Measurements from ENCODE around the gene BACE1. TPM values are rescaled to one million over a fixed set of nuclear protein-coding genes. Genes with fewer than 3 reads are reported as not detected.

Gene BACE1
- total and polyA plus RNA-seq, 10 of the 15 experiments (the other 5 are each of a cell fraction or from before 2014, with no cell fraction given), result 0.07 to 1.6 (median 0.32) TPM

Small RNA genes lying within 50 kb of the gene (small RNA-seq; reads per million reads assigned to genes)
- gene RF00564, result not detected

Other genes starting within 250 kb of the BACE1 start
Only the 7 nearest of the 8 such genes appear.
- gene PAFAH1B2, start 172.0 kb downstream of the BACE1 start, total RNA-seq (2014; rRNA removed), result 47.5 and 62.2 TPM in 2 replicates
- gene PAFAH1B2, start 172.0 kb downstream of the BACE1 start, total RNA-seq (2014; rRNA removed; fragmentation: Illumina TruSeq; extraction: Trizol), result 47.8 and 48.3 TPM in 2 replicates
- gene PAFAH1B2, start 172.0 kb downstream of the BACE1 start, total RNA-seq (2021), result 49.3 and 49.6 TPM in 2 replicates
- gene PAFAH1B2, start 172.0 kb downstream of the BACE1 start, polyA plus RNA-seq (2011; rRNA removed), result 32.1 and 36.1 TPM in 2 replicates
- gene PAFAH1B2, start 172.0 kb downstream of the BACE1 start, polyA plus RNA-seq (2014; fragmentation: Illumina TruSeq; extraction: Trizol), result 25.5 and 32.2 TPM in 2 replicates
- 10 to 100 TPM; 17.6 to 64.8 TPM for gene PAFAH1B2, start 172.0 kb downstream of the BACE1 start, polyA plus RNA-seq (2014; fragmentation: Nextera tagmentation; extraction: Ambion mirVana)
- 19.2 and 22.0 TPM in 2 replicates for gene PAFAH1B2, start 172.0 kb downstream of the BACE1 start, polyA plus RNA-seq (2014; rRNA removed)
- gene PAFAH1B2, start 172.0 kb downstream of the BACE1 start, polyA plus RNA-seq (2016; fragmentation: Nextera tagmentation; extraction: Ambion mirVana), result 10 to 100 TPM; 51.1 to 53.2 TPM
- gene SIDT2, start 137.5 kb downstream of the BACE1 start, total RNA-seq (2014; rRNA removed), result 9.1 and 11.6 TPM in 2 replicates
- gene SIDT2, start 137.5 kb downstream of the BACE1 start, total RNA-seq (2014; rRNA removed; fragmentation: Illumina TruSeq; extraction: Trizol), result 8.4 and 9.0 TPM in 2 replicates
- 20.7 and 23.9 TPM in 2 replicates for gene SIDT2, start 137.5 kb downstream of the BACE1 start, total RNA-seq (2021)
- gene SIDT2, start 137.5 kb downstream of the BACE1 start, polyA plus RNA-seq (2011; rRNA removed), result 9.5 and 20.7 TPM in 2 replicates
- gene SIDT2, start 137.5 kb downstream of the BACE1 start, polyA plus RNA-seq (2014; fragmentation: Illumina TruSeq; extraction: Trizol), result 12.7 and 16.3 TPM in 2 replicates
- gene SIDT2, start 137.5 kb downstream of the BACE1 start, polyA plus RNA-seq (2014; fragmentation: Nextera tagmentation; extraction: Ambion mirVana), result 1 to 10 TPM; 4.9 to 5.7 TPM
- 16.5 and 19.3 TPM in 2 replicates for gene SIDT2, start 137.5 kb downstream of the BACE1 start, polyA plus RNA-seq (2014; rRNA removed)
- 1 to 10 TPM; 5.4 to 6.8 TPM for gene SIDT2, start 137.5 kb downstream of the BACE1 start, polyA plus RNA-seq (2016; fragmentation: Nextera tagmentation; extraction: Ambion mirVana)
- gene TAGLN, start 116.9 kb downstream of the BACE1 start, total RNA-seq (2014; rRNA removed), result 1.9 and 2.0 TPM in 2 replicates
- 1.5 and 1.6 TPM in 2 replicates for gene TAGLN, start 116.9 kb downstream of the BACE1 start, total RNA-seq (2014; rRNA removed; fragmentation: Illumina TruSeq; extraction: Trizol)
- gene TAGLN, start 116.9 kb downstream of the BACE1 start, total RNA-seq (2021), result 3.9 and 4.6 TPM in 2 replicates
- 3.5 and 3.9 TPM in 2 replicates for gene TAGLN, start 116.9 kb downstream of the BACE1 start, polyA plus RNA-seq (2011; rRNA removed)
- gene TAGLN, start 116.9 kb downstream of the BACE1 start, polyA plus RNA-seq (2014; fragmentation: Illumina TruSeq; extraction: Trizol), result 1.9 and 4.8 TPM in 2 replicates
- gene TAGLN, start 116.9 kb downstream of the BACE1 start, polyA plus RNA-seq (2014; fragmentation: Nextera tagmentation; extraction: Ambion mirVana), result 1 to 10 TPM in 1 of 2 experiments, under 1 TPM in 1; 0.26 to 1.0 TPM
- gene TAGLN, start 116.9 kb downstream of the BACE1 start, polyA plus RNA-seq (2014; rRNA removed), result 3.6 and 4.0 TPM in 2 replicates
- 1 to 10 TPM in 1 of 2 experiments, under 1 TPM in 1; 0.68 to 1.2 TPM for gene TAGLN, start 116.9 kb downstream of the BACE1 start, polyA plus RNA-seq (2016; fragmentation: Nextera tagmentation; extraction: Ambion mirVana)
- 55.7 and 59.3 TPM in 2 replicates for gene PCSK7, start 84.2 kb downstream of the BACE1 start, total RNA-seq (2014; rRNA removed)
- 38.3 and 42.5 TPM in 2 replicates for gene PCSK7, start 84.2 kb downstream of the BACE1 start, total RNA-seq (2014; rRNA removed; fragmentation: Illumina TruSeq; extraction: Trizol)
- gene PCSK7, start 84.2 kb downstream of the BACE1 start, total RNA-seq (2021), result 69.8 and 81.5 TPM in 2 replicates
- 29.5 and 45.9 TPM in 2 replicates for gene PCSK7, start 84.2 kb downstream of the BACE1 start, polyA plus RNA-seq (2011; rRNA removed)
- gene PCSK7, start 84.2 kb downstream of the BACE1 start, polyA plus RNA-seq (2014; fragmentation: Illumina TruSeq; extraction: Trizol), result 42.5 and 61.2 TPM in 2 replicates
- gene PCSK7, start 84.2 kb downstream of the BACE1 start, polyA plus RNA-seq (2014; fragmentation: Nextera tagmentation; extraction: Ambion mirVana), result 1 to 10 TPM; 5.5 to 5.7 TPM
- gene PCSK7, start 84.2 kb downstream of the BACE1 start, polyA plus RNA-seq (2014; rRNA removed), result 68.0 and 73.0 TPM in 2 replicates
- gene PCSK7, start 84.2 kb downstream of the BACE1 start, polyA plus RNA-seq (2016; fragmentation: Nextera tagmentation; extraction: Ambion mirVana), result 10 to 100 TPM; 51.4 to 51.8 TPM
- gene RNF214, start 83.6 kb downstream of the BACE1 start, total RNA-seq (2014; rRNA removed), result 6.0 and 7.0 TPM in 2 replicates
- 8.2 and 8.3 TPM in 2 replicates for gene RNF214, start 83.6 kb downstream of the BACE1 start, total RNA-seq (2014; rRNA removed; fragmentation: Illumina TruSeq; extraction: Trizol)
- 15.2 and 16.8 TPM in 2 replicates for gene RNF214, start 83.6 kb downstream of the BACE1 start, total RNA-seq (2021)
- gene RNF214, start 83.6 kb downstream of the BACE1 start, polyA plus RNA-seq (2011; rRNA removed), result 10.0 and 12.7 TPM in 2 replicates
- gene RNF214, start 83.6 kb downstream of the BACE1 start, polyA plus RNA-seq (2014; fragmentation: Illumina TruSeq; extraction: Trizol), result 13.8 and 19.9 TPM in 2 replicates
- 1 to 10 TPM; 4.8 to 6.2 TPM for gene RNF214, start 83.6 kb downstream of the BACE1 start, polyA plus RNA-seq (2014; fragmentation: Nextera tagmentation; extraction: Ambion mirVana)
- 8.2 and 11.4 TPM in 2 replicates for gene RNF214, start 83.6 kb downstream of the BACE1 start, polyA plus RNA-seq (2014; rRNA removed)
- 10 to 100 TPM; 12.8 to 15.3 TPM for gene RNF214, start 83.6 kb downstream of the BACE1 start, polyA plus RNA-seq (2016; fragmentation: Nextera tagmentation; extraction: Ambion mirVana)
- 2.6 and 3.1 TPM in 2 replicates for gene BACE1-AS, start 24.9 kb downstream of the BACE1 start, total RNA-seq (2014; rRNA removed)
- 3.0 and 3.3 TPM in 2 replicates for gene BACE1-AS, start 24.9 kb downstream of the BACE1 start, total RNA-seq (2014; rRNA removed; fragmentation: Illumina TruSeq; extraction: Trizol)
- 3.7 and 4.7 TPM in 2 replicates for gene BACE1-AS, start 24.9 kb downstream of the BACE1 start, total RNA-seq (2021)
- 2.5 and 4.1 TPM in 2 replicates for gene BACE1-AS, start 24.9 kb downstream of the BACE1 start, polyA plus RNA-seq (2011; rRNA removed)
- gene BACE1-AS, start 24.9 kb downstream of the BACE1 start, polyA plus RNA-seq (2014; fragmentation: Illumina TruSeq; extraction: Trizol), result 3.6 and 7.0 TPM in 2 replicates
- gene BACE1-AS, start 24.9 kb downstream of the BACE1 start, polyA plus RNA-seq (2014; fragmentation: Nextera tagmentation; extraction: Ambion mirVana), result 1 to 10 TPM; 2.0 to 5.8 TPM
- 1.9 and 2.6 TPM in 2 replicates for gene BACE1-AS, start 24.9 kb downstream of the BACE1 start, polyA plus RNA-seq (2014; rRNA removed)
- 1 to 10 TPM; 6.7 TPM for gene BACE1-AS, start 24.9 kb downstream of the BACE1 start, polyA plus RNA-seq (2016; fragmentation: Nextera tagmentation; extraction: Ambion mirVana)
- 20.7 and 21.4 TPM in 2 replicates for gene CEP164, start 11.6 kb upstream of the BACE1 start, total RNA-seq (2014; rRNA removed)
- 19.1 and 20.6 TPM in 2 replicates for gene CEP164, start 11.6 kb upstream of the BACE1 start, total RNA-seq (2014; rRNA removed; fragmentation: Illumina TruSeq; extraction: Trizol)
- gene CEP164, start 11.6 kb upstream of the BACE1 start, total RNA-seq (2021), result 24.7 and 31.2 TPM in 2 replicates
- gene CEP164, start 11.6 kb upstream of the BACE1 start, polyA plus RNA-seq (2011; rRNA removed), result 7.3 and 9.4 TPM in 2 replicates
- gene CEP164, start 11.6 kb upstream of the BACE1 start, polyA plus RNA-seq (2014; fragmentation: Illumina TruSeq; extraction: Trizol), result 17.5 and 20.1 TPM in 2 replicates
- gene CEP164, start 11.6 kb upstream of the BACE1 start, polyA plus RNA-seq (2014; fragmentation: Nextera tagmentation; extraction: Ambion mirVana), result 1 to 10 TPM; 4.2 to 6.7 TPM
- 20.7 and 21.9 TPM in 2 replicates for gene CEP164, start 11.6 kb upstream of the BACE1 start, polyA plus RNA-seq (2014; rRNA removed)
- 10 to 100 TPM; 15.2 to 20.3 TPM for gene CEP164, start 11.6 kb upstream of the BACE1 start, polyA plus RNA-seq (2016; fragmentation: Nextera tagmentation; extraction: Ambion mirVana)

Data from GM12878 (cell line).